ENCODE data around the gene FBXL15.

The FBXL15 gene

DNA sequence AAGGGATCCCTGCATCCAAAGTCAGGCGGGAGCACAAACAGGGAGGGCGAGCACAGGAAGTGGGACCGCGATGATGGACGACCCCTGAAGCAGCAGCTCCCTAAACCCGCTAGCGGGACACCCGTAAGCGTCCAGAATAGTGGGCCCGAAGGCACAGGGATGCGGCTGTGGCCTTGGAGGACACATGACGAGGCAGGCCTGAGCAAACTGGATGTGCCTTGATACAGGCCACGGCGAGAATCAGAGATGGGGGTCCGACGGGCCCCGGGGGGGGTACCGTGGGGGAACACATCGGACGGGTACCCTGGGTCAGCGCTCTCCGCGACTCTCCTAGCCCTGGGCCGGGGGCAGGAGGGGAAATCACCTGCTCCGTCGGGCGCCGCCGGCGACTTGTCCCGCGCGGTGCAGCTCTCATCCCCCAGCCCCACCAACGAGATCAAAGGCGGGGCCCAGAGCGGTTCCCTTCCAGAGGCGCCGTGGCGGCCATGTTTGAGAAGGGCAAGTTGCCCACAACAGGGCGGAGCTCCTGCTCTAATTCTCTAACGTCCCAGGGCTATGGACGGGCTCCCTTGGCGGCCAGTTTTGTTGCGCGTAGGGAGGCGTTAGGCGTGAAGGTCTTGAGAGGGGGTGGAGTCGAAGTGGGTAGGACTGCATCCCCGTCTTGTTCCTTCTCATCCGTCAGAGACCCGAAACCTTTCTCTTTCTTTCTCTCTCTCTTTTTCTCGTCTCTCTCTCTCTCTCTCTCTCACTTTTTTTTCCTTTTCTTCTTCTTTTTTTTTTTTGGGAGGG is 11.7 kb downstream of the FBXL15 start, which contains the start of gene CUEDC2:
TSS of gene CUEDC2 (minus strand) at position 413 of the 789 bp plus-strand sequence. CDS start 7,386 bp downstream, outside the sequence.
- DNase-seq (ENCODE audit: low read depth) = peak; percentile 71
- TF ChIP-seq, protein P1, sequence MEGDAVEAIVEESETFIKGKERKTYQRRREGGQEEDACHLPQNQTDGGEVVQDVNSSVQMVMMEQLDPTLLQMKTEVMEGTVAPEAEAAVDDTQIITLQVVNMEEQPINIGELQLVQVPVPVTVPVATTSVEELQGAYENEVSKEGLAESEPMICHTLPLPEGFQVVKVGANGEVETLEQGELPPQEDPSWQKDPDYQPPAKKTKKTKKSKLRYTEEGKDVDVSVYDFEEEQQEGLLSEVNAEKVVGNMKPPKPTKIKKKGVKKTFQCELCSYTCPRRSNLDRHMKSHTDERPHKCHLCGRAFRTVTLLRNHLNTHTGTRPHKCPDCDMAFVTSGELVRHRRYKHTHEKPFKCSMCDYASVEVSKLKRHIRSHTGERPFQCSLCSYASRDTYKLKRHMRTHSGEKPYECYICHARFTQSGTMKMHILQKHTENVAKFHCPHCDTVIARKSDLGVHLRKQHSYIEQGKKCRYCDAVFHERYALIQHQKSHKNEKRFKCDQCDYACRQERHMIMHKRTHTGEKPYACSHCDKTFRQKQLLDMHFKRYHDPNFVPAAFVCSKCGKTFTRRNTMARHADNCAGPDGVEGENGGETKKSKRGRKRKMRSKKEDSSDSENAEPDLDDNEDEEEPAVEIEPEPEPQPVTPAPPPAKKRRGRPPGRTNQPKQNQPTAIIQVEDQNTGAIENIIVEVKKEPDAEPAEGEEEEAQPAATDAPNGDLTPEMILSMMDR (conservative IDR thresholded peaks at IDR 0.05; ENCODE audit: low read depth, low read length) = no peak
- H3K4me3 ChIP-seq (ENCODE audit: low read length) = peak within 1 kb of the TSS; percentile 88

DNA sequence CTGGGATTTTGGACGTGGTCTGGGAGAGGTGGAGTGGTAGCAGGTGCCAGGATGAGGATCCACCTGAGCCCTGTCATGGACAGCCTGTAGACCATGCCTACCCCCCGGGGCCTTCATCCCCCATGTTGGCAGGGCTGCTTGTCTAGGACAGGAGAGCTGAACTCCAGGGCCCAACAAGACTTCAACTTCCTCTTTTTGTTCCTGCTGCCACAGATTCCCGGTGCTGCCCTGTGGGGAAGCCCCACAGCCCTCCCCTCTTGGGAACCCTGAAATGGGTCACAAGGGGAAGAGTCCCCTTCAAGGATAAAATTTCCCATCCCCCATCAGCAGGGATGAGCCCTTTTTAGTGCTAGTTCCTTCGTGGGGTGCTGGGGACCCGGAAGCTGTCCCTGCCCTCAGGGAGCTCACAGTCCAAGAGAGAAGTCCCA is 13.0 kb downstream of the FBXL15 start:
- DNase-seq (ENCODE audit: low read depth) = no peak
- no peak overlapping the region for H3K4me3 ChIP-seq (ENCODE audit: low read length)
- TF ChIP-seq, protein P1 (conservative IDR thresholded peaks at IDR 0.05; ENCODE audit: low read depth, low read length) = no peak

DNA sequence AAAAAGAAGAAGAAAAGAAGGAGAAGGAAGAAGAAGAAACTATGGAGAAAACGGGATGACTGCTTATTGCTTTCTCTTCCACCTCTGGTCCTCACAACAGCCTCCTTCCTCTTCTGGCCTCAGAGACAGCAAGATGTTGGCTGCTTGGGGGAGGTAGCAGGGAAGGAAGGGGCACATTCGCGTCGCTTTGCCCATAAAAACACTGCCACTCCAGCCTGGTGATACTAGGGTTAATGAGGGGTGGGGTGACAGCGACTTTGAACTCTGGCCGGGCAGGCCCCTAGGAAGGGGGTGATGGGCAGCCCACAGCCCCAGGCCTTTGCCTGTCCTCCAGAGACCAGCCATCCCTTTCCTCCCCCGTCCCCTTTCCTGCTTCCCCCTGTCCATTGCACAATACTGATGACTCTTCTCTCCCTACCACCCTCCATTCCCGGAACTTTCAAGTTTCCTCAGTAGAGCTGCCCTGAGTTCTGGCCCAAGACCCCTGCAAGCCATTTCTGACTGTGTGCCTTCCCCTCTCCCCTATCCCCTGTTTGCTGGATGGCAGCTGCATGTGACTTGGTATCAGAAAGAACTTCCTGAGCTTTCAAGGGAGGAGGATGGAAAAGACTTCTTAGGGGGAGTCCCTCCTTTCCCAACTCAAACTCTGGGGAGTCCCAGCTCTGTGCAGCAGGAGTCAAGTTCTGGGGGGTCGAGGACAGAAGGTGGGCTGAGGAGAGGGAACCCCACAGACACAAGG is 13.9 kb downstream of the FBXL15 start:
- DNase-seq (ENCODE audit: low read depth) = no peak
- H3K4me3 ChIP-seq (ENCODE audit: low read length) = no peak overlapping the region
- TF ChIP-seq, protein P1 (conservative IDR thresholded peaks at IDR 0.05; ENCODE audit: low read depth, low read length) = no peak

DNA sequence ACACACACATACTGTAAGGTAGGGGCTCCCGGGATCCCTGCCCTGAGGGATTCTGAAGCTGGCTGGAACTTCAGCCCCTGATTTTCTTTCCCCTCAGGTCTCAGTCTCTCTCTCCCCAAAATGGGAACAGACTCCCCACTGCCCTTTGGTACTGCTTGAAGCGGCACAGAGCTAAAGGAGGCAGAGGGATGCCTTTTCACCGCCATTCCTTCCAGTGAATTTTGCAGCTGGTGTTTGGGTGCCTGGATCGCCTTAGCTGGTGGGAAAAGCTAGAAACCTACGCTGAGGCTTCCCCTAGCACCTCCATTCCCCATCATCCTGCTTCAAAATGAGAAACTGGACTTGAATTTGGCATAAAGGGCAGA is 14.5 kb downstream of the FBXL15 start:
- TF ChIP-seq, protein P1 (conservative IDR thresholded peaks at IDR 0.05; ENCODE audit: low read depth, low read length) = no peak
- DNase-seq (ENCODE audit: low read depth) = no peak
- H3K4me3 ChIP-seq (ENCODE audit: low read length) = no peak overlapping the region

DNA sequence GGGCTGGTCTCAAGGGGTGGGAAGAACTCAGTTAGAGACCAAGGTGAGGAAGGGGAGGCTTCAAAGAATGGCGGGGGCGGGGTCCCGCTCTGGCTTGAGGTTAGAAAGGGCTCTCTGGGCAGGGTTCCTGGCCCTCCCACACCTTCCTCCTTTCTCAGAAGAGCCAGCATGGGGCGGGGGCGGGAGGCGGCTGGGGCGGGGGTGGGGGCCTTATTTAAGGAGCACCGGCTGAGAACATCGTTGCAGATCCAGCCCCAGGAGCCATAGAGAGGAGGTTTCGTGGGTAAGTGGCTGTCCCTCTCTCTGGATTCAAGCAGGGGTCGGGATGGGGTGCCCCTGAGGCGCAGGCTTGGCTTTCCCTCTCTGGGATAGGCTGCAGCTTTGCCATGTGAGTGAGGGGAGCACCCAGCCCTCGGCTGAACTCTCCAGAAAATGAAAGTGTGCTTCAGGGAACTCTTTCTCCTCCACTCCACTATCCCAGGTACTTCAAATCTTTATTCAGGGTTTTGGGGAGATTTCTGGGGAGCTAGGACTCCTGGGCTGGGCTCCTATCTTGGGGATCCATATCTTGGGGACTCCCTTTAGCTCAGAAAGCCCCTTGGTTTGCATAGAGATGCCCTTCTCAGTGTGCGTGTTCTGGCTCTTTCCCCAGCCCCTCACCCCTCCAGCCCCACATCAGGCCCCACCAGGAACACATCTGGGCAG is 15.0 kb downstream of the FBXL15 start:
- TF ChIP-seq, protein P1 (conservative IDR thresholded peaks at IDR 0.05; ENCODE audit: low read depth, low read length) = no peak
- no peak overlapping the region for H3K4me3 ChIP-seq (ENCODE audit: low read length)
- DNase-seq (ENCODE audit: low read depth) = no peak

DNA sequence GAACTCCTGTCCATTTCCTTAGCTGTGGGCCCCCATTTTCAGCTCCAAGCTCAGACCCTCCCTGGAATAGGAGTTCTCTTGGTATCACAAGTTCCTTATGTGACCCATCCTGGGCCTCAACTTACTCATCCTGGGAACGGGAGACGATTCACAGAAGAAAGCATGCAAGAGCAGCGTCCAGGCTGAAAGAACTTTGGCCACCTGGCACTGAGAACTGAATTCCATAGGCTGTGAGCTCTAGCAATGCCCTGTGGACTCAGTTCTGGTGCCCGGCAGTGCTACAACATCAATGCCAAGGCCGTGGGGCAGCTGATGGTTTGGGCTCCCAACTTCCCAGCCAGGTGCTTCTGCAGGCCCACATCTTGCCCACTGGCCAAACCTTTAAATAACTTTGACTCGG is 15.7 kb downstream of the FBXL15 start:
- DNase-seq (ENCODE audit: low read depth) = no peak
- H3K4me3 ChIP-seq (ENCODE audit: low read length) = no peak overlapping the region
- TF ChIP-seq, protein P1 (conservative IDR thresholded peaks at IDR 0.05; ENCODE audit: low read depth, low read length) = no peak
